Measurements from ENCODE around the gene LTV1. TPM values are rescaled to one million over a fixed set of nuclear protein-coding genes. Genes with fewer than 3 reads are reported as not detected.

The LTV1 gene
- total and polyA plus RNA-seq, 2 experiments from 2014 or later = 22.7 to 29.1 TPM

DNA sequence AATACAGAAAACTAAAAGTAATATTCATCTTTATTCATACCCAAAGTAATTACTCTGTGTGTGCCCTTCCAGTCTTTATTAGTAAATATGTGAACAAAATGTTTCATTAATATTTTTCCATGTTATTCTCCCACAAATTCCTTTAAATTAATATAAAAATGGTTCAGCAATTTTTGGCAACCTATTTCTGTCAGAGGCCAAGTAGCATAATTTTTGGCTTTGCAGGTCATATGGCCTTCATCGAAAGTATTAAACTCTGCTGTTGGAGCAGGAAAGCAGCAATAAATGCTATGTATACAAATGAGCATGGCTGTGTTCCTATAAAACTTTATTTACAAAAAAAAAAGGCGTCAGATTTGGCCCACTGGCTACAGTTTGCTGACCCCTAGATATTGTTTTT is 37.3 kb downstream of the LTV1 start:
- TF ChIP-seq EZH2phosphoT487 (IDR thresholded peaks at IDR 0.05; ENCODE audit: low read depth, severe bottlenecking, unreplicated experiment) (no peak), EZH2 (IDR thresholded peaks at IDR 0.05; ENCODE audit: borderline replicate concordance) (no peak)
- TF ChIP-seq, protein P1, sequence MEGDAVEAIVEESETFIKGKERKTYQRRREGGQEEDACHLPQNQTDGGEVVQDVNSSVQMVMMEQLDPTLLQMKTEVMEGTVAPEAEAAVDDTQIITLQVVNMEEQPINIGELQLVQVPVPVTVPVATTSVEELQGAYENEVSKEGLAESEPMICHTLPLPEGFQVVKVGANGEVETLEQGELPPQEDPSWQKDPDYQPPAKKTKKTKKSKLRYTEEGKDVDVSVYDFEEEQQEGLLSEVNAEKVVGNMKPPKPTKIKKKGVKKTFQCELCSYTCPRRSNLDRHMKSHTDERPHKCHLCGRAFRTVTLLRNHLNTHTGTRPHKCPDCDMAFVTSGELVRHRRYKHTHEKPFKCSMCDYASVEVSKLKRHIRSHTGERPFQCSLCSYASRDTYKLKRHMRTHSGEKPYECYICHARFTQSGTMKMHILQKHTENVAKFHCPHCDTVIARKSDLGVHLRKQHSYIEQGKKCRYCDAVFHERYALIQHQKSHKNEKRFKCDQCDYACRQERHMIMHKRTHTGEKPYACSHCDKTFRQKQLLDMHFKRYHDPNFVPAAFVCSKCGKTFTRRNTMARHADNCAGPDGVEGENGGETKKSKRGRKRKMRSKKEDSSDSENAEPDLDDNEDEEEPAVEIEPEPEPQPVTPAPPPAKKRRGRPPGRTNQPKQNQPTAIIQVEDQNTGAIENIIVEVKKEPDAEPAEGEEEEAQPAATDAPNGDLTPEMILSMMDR (IDR thresholded peaks at IDR 0.05; ENCODE audit: poor library complexity) = no peak
- H3K36me3 ChIP-seq (replicated peaks; ENCODE audit: insufficient read depth, low read depth) = no peaks in the 10 kb centered on the region
- no peak overlapping the region for H3K4me3 ChIP-seq
- no peaks in the 10 kb centered on the region for H3K4me1 ChIP-seq (ENCODE audit: insufficient read depth)
- H4K20me1 ChIP-seq (ENCODE audit: insufficient read depth, poor library complexity, severe bottlenecking) = no peaks in the 10 kb centered on the region
- no peaks in the 10 kb centered on the region for H3K9me3 ChIP-seq (ENCODE audit: low read depth)
- H3K4me2 ChIP-seq = no peak overlapping the region
- H3K9me2 ChIP-seq (replicated peaks; ENCODE audit: insufficient read depth) = no peaks in the 10 kb centered on the region
- no peaks in the 10 kb centered on the region for H3K79me2 ChIP-seq
- no peaks in the 10 kb centered on the region for H3K27me3 ChIP-seq
- H2AFZ ChIP-seq = no peak overlapping the region
- no peak for DNase-seq (ENCODE audit: low spot score)
- WGBS (ENCODE audit: low lambda C conversion rate, missing lambda C conversion rate) = 84% methylated on average over 2 of the region's 2 CpGs
- no peak overlapping the region for H3K27ac ChIP-seq

DNA sequence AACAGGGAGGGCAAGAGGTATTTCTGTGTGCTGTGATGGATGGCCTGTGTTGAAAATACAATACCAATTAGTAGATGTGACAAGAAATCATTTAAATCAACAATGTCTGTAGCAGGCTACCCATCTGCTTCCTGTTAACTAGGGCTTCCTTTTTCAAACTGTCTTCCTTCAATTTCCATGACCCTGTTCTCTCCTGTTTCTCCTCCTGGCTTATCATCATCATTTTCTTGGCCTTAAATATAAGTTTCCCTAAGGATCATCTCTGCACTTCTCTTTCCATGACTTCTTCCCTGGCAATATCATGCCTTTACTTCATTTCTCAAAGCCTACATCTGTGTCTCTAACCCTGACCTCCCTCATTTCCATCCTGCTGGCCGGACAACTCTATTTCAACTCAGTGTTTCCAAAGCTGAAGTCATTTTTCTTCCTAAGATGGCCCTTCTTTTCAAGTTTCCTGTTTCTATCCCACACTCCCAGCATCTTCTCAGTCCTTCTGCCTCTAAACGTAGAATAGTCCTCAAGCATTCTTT is 39.3 kb downstream of the LTV1 start:
- no peak for DNase-seq (ENCODE audit: low spot score)
- H3K4me1 ChIP-seq (ENCODE audit: insufficient read depth) = no peaks in the 10 kb centered on the region
- WGBS (ENCODE audit: low lambda C conversion rate, missing lambda C conversion rate) = 79% methylated on average over 2 of the region's 2 CpGs
- TF ChIP-seq EZH2phosphoT487 (IDR thresholded peaks at IDR 0.05; ENCODE audit: low read depth, severe bottlenecking, unreplicated experiment) (no peak), EZH2 (IDR thresholded peaks at IDR 0.05; ENCODE audit: borderline replicate concordance) (no peak)
- TF ChIP-seq, protein P1 (IDR thresholded peaks at IDR 0.05; ENCODE audit: poor library complexity) = no peak
- no peak overlapping the region for H3K4me2 ChIP-seq
- no peaks in the 10 kb centered on the region for H3K36me3 ChIP-seq (replicated peaks; ENCODE audit: insufficient read depth, low read depth)
- no peaks in the 10 kb centered on the region for H3K27me3 ChIP-seq
- H3K4me3 ChIP-seq = no peak overlapping the region
- H3K27ac ChIP-seq = no peak overlapping the region
- no peaks in the 10 kb centered on the region for H3K79me2 ChIP-seq
- H2AFZ ChIP-seq = no peak overlapping the region
- no peaks in the 10 kb centered on the region for H4K20me1 ChIP-seq (ENCODE audit: insufficient read depth, poor library complexity, severe bottlenecking)
- H3K9me2 ChIP-seq (replicated peaks; ENCODE audit: insufficient read depth) = no peaks in the 10 kb centered on the region
- no peaks in the 10 kb centered on the region for H3K9me3 ChIP-seq (ENCODE audit: low read depth)

DNA sequence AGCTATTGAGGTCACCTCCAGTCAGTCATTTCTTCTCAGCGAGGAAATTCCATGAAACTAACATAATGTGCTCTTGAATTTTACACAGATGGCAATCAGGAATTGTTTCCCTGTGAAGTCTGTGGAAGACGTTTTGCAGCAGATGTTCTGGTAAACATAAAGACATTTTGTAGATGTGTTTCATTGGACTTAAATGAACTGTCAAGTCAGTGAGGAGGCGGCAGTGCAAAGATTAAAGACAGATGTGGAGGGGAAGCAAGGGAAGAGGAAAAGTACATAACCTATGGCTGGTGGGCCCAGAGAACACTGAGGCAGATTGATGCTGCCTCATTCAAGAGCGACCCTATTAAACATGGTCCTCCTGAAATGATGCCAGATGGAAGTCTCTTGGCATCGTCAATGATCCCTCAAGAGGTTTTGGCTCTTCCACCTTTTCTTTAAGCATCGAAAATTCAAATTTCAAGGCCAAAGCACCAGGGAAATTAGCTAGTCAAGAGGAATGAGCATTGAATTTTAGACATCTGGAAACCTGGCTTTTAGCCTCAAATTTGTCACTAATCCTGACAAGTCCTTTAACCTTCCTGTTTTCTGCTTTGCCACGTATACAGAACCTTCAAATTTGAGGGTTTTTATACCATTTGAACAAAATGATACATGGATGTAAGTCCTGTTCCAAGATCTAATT is 41.2 kb downstream of the LTV1 start:
- Histone ChIP-seq H3K4me1 (ENCODE audit: insufficient read depth) (no peaks in the 10 kb centered on the region), H4K20me1 (ENCODE audit: insufficient read depth, poor library complexity, severe bottlenecking) (no peaks in the 10 kb centered on the region), H3K9me2 (replicated peaks; ENCODE audit: insufficient read depth) (no peaks in the 10 kb centered on the region), H3K79me2 (no peaks in the 10 kb centered on the region), H3K27ac (no peak overlapping the region), H3K4me3 (no peak overlapping the region), H3K4me2 (no peak overlapping the region), H3K36me3 (replicated peaks; ENCODE audit: insufficient read depth, low read depth) (no peaks in the 10 kb centered on the region), H2AFZ (no peak overlapping the region), H3K27me3 (no peaks in the 10 kb centered on the region), H3K9me3 (ENCODE audit: low read depth) (no peaks in the 10 kb centered on the region)
- DNase-seq (ENCODE audit: low spot score) = no peak
- TF ChIP-seq EZH2 (IDR thresholded peaks at IDR 0.05; ENCODE audit: borderline replicate concordance) (no peak), EZH2phosphoT487 (IDR thresholded peaks at IDR 0.05; ENCODE audit: low read depth, severe bottlenecking, unreplicated experiment) (no peak)
- TF ChIP-seq, protein P1 (IDR thresholded peaks at IDR 0.05; ENCODE audit: poor library complexity) = no peak
- 64% methylated on average over 7 of the region's 7 CpGs for WGBS (ENCODE audit: low lambda C conversion rate, missing lambda C conversion rate)
